Aorta (tissue), 5 donors: ENCODE results near the gene VSTM2L. TPM values are rescaled to one million over a fixed set of nuclear protein-coding genes. Genes with fewer than 3 reads are reported as not detected.

Experiments used
- ATAC-seq: fragments of 200-7000 bp; cut with Tn5 transposase; one replicate; pipeline ENCODE4 v1.9.1; 2022; ENCODE audit warnings: moderate library complexity; ENCODE audit not compliant: low FRiP score
- DNase-seq, 2 donors: peaks; one replicate each; pipeline ENCODE4 v3.0.0-alpha.2; 2020
- H3K27ac ChIP-seq, 2 donors: one replicate each; pipeline ENCODE4 v1.5.1; 2013; ENCODE audit warnings: low read length in 2 of 2, mild to moderate bottlenecking in 2 of 2, moderate library complexity in 2 of 2, control low read depth in 1 of 2, inconsistent platforms in 1 of 2, low read depth in 1 of 2
- H3K27me3 ChIP-seq, 2 donors: one replicate each; pipeline ENCODE4 v1.6.1; 2013; ENCODE audit warnings: control low read depth in 1 of 2, low read length in 1 of 2, mild to moderate bottlenecking in 1 of 2, moderate library complexity in 1 of 2; ENCODE audit not compliant: insufficient read depth in 2 of 2, control insufficient read depth in 1 of 2
- H3K36me3 ChIP-seq, 2 donors: one replicate each; pipeline ENCODE4 v1.6.1; 2013; ENCODE audit warnings: control low read depth in 1 of 2, low read length in 1 of 2, mild to moderate bottlenecking in 1 of 2; ENCODE audit not compliant: insufficient read depth in 2 of 2, control insufficient read depth in 1 of 2
- H3K4me1 ChIP-seq, 2 donors: one replicate each; pipeline ENCODE4 v1.6.1; 2013; ENCODE audit warnings: low read length in 2 of 2, control low read depth in 1 of 2, mild to moderate bottlenecking in 1 of 2, moderate library complexity in 1 of 2; ENCODE audit not compliant: insufficient read depth in 2 of 2, control insufficient read depth in 1 of 2
- H3K4me3 ChIP-seq, 2 donors: one replicate each; pipeline ENCODE4 v1.5.1; 2013; ENCODE audit warnings: low read length in 2 of 2, control low read depth in 1 of 2, mild to moderate bottlenecking in 1 of 2
- H3K9me3 ChIP-seq: one replicate; pipeline ENCODE4 v1.6.1; 2013; ENCODE audit warnings: mild to moderate bottlenecking, low read length; ENCODE audit not compliant: control insufficient read depth
- WGBS, 2 donors: extraction: QIAGEN DNeasy Blood & Tissue Kit; methylation state at CpG; one replicate each; pipeline ENCODE4 v1.1.7; 2013; 5-methylcytosine and 5-hydroxymethylcytosine counted together
- intact Hi-C, 2 donors: fragments of 100-400 bp; cut with DNase I; formaldehyde crosslinking; loops; one replicate each; pipeline versions ENCODE4 v1.14.2 to v1.15.0; 2022
- polyA plus RNA-seq, 2 donors: library from polyadenylated mRNA; stranded (reverse); fragments of 200-250 nt; gene quantifications; one replicate each; pipeline ENCODE4 v1.2.3, GENCODE V29; 2013
- total RNA-seq, 2 donors: library from RNA; stranded (reverse); fragmentation: NEBNext Ultra II Directional; extraction: Animal tissue kit (Norgen Biotek cat#: 25700); gene quantifications; one replicate each; pipeline ENCODE4 v1.2.1, GENCODE V29; 2021
- donor health status: healthy with polysubstance abuse.
- donor health status: Bipolar disorder and iron deficiency.
- donor health status: DM: no; HTN: no; CAD: no.
- donor health status: DM: no; HTN: no; CAD: no.
- donor health status: DM: yes; HTN: yes; CAD: no.

Gene VSTM2L
- total and polyA plus RNA-seq, 4 donors, result 0.78 to 3.1 TPM; not detected in 2

GRCh38 chr20:37989601-37990295, 86.8 kb downstream of the VSTM2L start:
- WGBS, 2 donors, result 74 to 75% methylated on average over 7 of the region's 7 CpGs
- H3K4me1 ChIP-seq, result peaks cover 0 to 6% of the 10 kb centered on the region in 2 donors

GRCh38 chr20:37990571-37991151, 87.7 kb downstream of the VSTM2L start:
- no peaks in the 10 kb centered on the region for H3K9me3 ChIP-seq
- DNase-seq (peak in 1 of 2 donors; percentile 66), ATAC-seq (no peak)
- no peaks in the 10 kb centered on the region for H3K27me3 ChIP-seq
- H3K4me1 ChIP-seq, result peaks cover 0 to 6% of the 10 kb centered on the region in 2 donors
- H3K4me3 ChIP-seq, result no peak overlapping the region
- no peak overlapping the region for H3K27ac ChIP-seq
- peaks cover 0 to 6% of the 10 kb centered on the region in 2 donors for H3K36me3 ChIP-seq
- WGBS, 2 donors, result 67 to 68% methylated on average over 10 of the region's 10 CpGs
- intact Hi-C loops, result no loop called here

More at GRCh38 chr20:37989601-37990295, 86.8 kb downstream of the VSTM2L start:
- no peaks in the 10 kb centered on the region for H3K9me3 ChIP-seq
- peaks cover 0 to 4% of the 10 kb centered on the region in 2 donors for H3K36me3 ChIP-seq
- intact Hi-C loops, result no loop called here
- no peak overlapping the region for H3K27ac ChIP-seq
- no peak for ATAC-seq
- no peak overlapping the region for H3K4me3 ChIP-seq
- H3K27me3 ChIP-seq, result no peaks in the 10 kb centered on the region
- DNase-seq, result no peak

- DNase-seq (no peak), ATAC-seq (no peak)
- Histone ChIP-seq H3K27ac (no peak overlapping the region), H3K4me3 (no peak overlapping the region), H3K4me1 (peaks cover 0 to 6% of the 10 kb centered on the region in 2 donors), H3K9me3 (no peaks in the 10 kb centered on the region), H3K27me3 (no peaks in the 10 kb centered on the region), H3K36me3 (peaks cover 0 to 6% of the 10 kb centered on the region in 2 donors)
- WGBS, 2 donors, result 70 to 76% methylated on average over 4 of the region's 4 CpGs
- intact Hi-C loops, result no loop called here
Measured at GRCh38 chr20:37991157-37991866, 88.4 kb downstream of the VSTM2L start.

- no peak overlapping the region for H3K27ac ChIP-seq
- intact Hi-C loops, result loop anchor here (2.0 kb wide), 2 partner anchors 89 to 429 kb away; partner anchors contain the start of gene VSTM2L (in 1 of the 2)
- WGBS, 2 donors, result 94% methylated on average over 4 of the region's 4 CpGs
Measured at GRCh38 chr20:37991908-37992307, 89.0 kb downstream of the VSTM2L start.

GRCh38 chr20:37992802-37993409, 90.0 kb downstream of the VSTM2L start:
- Histone ChIP-seq H3K4me1 (peaks cover 0 to under 1% of the 10 kb centered on the region in 2 donors), H3K4me3 (no peak overlapping the region), H3K27ac (peak overlapping the region in 1 of 2 donors; percentile 17), H3K27me3 (no peaks in the 10 kb centered on the region), H3K9me3 (no peaks in the 10 kb centered on the region), H3K36me3 (peaks cover 0 to 6% of the 10 kb centered on the region in 2 donors)
- ATAC-seq (no peak), DNase-seq (no peak)
- intact Hi-C loops, result loop anchor here (1.0 to 2.0 kb wide), 3 partner anchors 90 to 430 kb away; partner anchors contain the start of gene VSTM2L (in 1 of the 2)
- 58 to 64% methylated on average over 5 of the region's 5 CpGs for WGBS, 2 donors

More at GRCh38 chr20:37991908-37992307, 89.0 kb downstream of the VSTM2L start:
- Histone ChIP-seq H3K4me3 (no peak overlapping the region), H3K27me3 (no peaks in the 10 kb centered on the region), H3K36me3 (peaks cover 0 to 6% of the 10 kb centered on the region in 2 donors), H3K4me1 (peaks cover 0 to 6% of the 10 kb centered on the region in 2 donors), H3K9me3 (no peaks in the 10 kb centered on the region)
- no peak for DNase-seq
- no peak for ATAC-seq

- DNase-seq (no peak), ATAC-seq (no peak)
- intact Hi-C loops, result no loop called here
- no peaks in the 10 kb centered on the region for H3K27me3 ChIP-seq
- no peaks in the 10 kb centered on the region for H3K4me1 ChIP-seq
- WGBS, 2 donors, result 81 to 86% methylated on average over 4 of the region's 4 CpGs
- H3K9me3 ChIP-seq, result no peaks in the 10 kb centered on the region
- peaks cover 0 to 6% of the 10 kb centered on the region in 2 donors for H3K36me3 ChIP-seq
- H3K27ac ChIP-seq, result no peak overlapping the region
- no peak overlapping the region for H3K4me3 ChIP-seq
Measured at GRCh38 chr20:37994512-37994911, 91.6 kb downstream of the VSTM2L start.

Other genes starting within 250 kb of the VSTM2L start
- 10 to 100 TPM; 42.9 to 44.6 TPM for gene CTNNBL1, start 209.1 kb upstream of the VSTM2L start, total RNA-seq
- gene CTNNBL1, start 209.1 kb upstream of the VSTM2L start, polyA plus RNA-seq, result 10 to 100 TPM; 64.1 to 71.2 TPM
- 10 to 100 TPM; 11.8 to 15.1 TPM for gene TTI1, start 130.3 kb downstream of the VSTM2L start, total RNA-seq
- gene TTI1, start 130.3 kb downstream of the VSTM2L start, polyA plus RNA-seq, result 1 to 10 TPM; 2.3 to 4.5 TPM
- gene RPRD1B, start 130.6 kb downstream of the VSTM2L start, total RNA-seq, result 10 to 100 TPM; 33.9 to 43.5 TPM
- gene RPRD1B, start 130.6 kb downstream of the VSTM2L start, polyA plus RNA-seq, result 1 to 10 TPM; 6.9 to 9.8 TPM